HG02798 (cell line): ENCODE measurements around the gene MTUS2.

Experiments
- ATAC-seq: cut with Tn5 transposase; IDR thresholded peaks from one replicate; pipeline ENCODE4 v1.9.1; 2021; ENCODE audit warnings: mild to moderate bottlenecking; ENCODE audit not compliant: unreplicated experiment, poor library complexity

MTUS2 gene

GRCh38 chr13:29527511-29527910 lies 707.4 kb downstream of the MTUS2 start:
- no peak for ATAC-seq

- no peak for ATAC-seq
Observed at GRCh38 chr13:29527916-29528315, 707.8 kb downstream of the MTUS2 start.

- ATAC-seq, result no peak
Observed at GRCh38 chr13:29529754-29530153, 709.6 kb downstream of the MTUS2 start.

- ATAC-seq, result no peak
Observed at GRCh38 chr13:29530901-29531300, 710.8 kb downstream of the MTUS2 start.

- ATAC-seq, result no peak
Observed at GRCh38 chr13:29532116-29532515, 712.0 kb downstream of the MTUS2 start.

- no peak for ATAC-seq
Observed at GRCh38 chr13:29532821-29533220, 712.7 kb downstream of the MTUS2 start.

- ATAC-seq, result no peak
Observed at GRCh38 chr13:29534083-29534482, 713.9 kb downstream of the MTUS2 start.

GRCh38 chr13:29535663-29536655 lies 715.8 kb downstream of the MTUS2 start:
- ATAC-seq, result no peak

- ATAC-seq, result no peak
Observed at GRCh38 chr13:29536853-29537252, 716.7 kb downstream of the MTUS2 start.

GRCh38 chr13:29537736-29538651 lies 717.9 kb downstream of the MTUS2 start:
- ATAC-seq, result no peak

GRCh38 chr13:29538652-29539040 lies 718.5 kb downstream of the MTUS2 start:
- no peak for ATAC-seq

GRCh38 chr13:29539856-29540255 lies 719.7 kb downstream of the MTUS2 start:
- no peak for ATAC-seq

GRCh38 chr13:29540334-29540733 lies 720.2 kb downstream of the MTUS2 start:
- ATAC-seq, result no peak

- ATAC-seq, result no peak
Observed at GRCh38 chr13:29540799-29541198, 720.7 kb downstream of the MTUS2 start.

- no peak for ATAC-seq
Observed at GRCh38 chr13:29541400-29541799, 721.3 kb downstream of the MTUS2 start.

GRCh38 chr13:29542381-29542780 lies 722.2 kb downstream of the MTUS2 start:
- ATAC-seq, result no peak

GRCh38 chr13:29543230-29544215 lies 723.4 kb downstream of the MTUS2 start:
- ATAC-seq, result peak; percentile 99

- ATAC-seq, result no peak
Observed at GRCh38 chr13:29545988-29546387, 725.8 kb downstream of the MTUS2 start.

GRCh38 chr13:29546662-29547061 lies 726.5 kb downstream of the MTUS2 start:
- no peak for ATAC-seq

- no peak for ATAC-seq
Observed at GRCh38 chr13:29547153-29547552, 727.0 kb downstream of the MTUS2 start.
